Skeletal muscle cell (primary cell): ENCODE data around the gene RNF150.
"Not testable (repeated sequence)": the region's sequence is repeated elsewhere in the genome, so short reads cannot be mapped to it uniquely, and the experiment has no call there.

Source experiments
- DNase-seq: peaks from one replicate; pipeline ENCODE4 v3.0.0-alpha.2; 2010; ENCODE audit warnings: low read depth
- H3K4me3 ChIP-seq: 2 replicates; pipeline ENCODE4 v1.5.1; 2011; ENCODE audit warnings: low read depth, mild to moderate bottlenecking, control low read depth, low read length, moderate library complexity

RNF150 gene

DNA sequence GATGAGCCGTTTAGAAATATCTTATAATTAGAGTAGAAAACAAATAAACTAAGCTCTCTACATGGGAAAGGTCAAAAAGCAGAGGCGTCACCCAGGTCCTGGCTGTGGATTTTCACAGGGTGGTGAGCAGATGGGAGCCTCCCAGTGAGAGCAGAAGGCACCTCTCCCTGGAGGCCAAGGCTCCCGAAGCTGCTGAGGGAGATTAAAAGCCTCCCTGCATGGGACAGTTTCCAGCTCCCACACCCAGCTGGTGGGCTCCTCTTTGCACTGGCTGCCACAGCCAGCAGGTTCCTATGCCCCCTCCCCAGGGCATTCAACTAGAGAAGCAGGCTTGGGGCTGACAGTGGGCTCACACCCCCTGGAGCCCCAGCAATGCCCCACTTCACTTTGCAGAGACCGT, 321.8 kb downstream of the RNF150 start:
- H3K4me3 ChIP-seq = no peak overlapping the region
- DNase-seq = no peak

DNA sequence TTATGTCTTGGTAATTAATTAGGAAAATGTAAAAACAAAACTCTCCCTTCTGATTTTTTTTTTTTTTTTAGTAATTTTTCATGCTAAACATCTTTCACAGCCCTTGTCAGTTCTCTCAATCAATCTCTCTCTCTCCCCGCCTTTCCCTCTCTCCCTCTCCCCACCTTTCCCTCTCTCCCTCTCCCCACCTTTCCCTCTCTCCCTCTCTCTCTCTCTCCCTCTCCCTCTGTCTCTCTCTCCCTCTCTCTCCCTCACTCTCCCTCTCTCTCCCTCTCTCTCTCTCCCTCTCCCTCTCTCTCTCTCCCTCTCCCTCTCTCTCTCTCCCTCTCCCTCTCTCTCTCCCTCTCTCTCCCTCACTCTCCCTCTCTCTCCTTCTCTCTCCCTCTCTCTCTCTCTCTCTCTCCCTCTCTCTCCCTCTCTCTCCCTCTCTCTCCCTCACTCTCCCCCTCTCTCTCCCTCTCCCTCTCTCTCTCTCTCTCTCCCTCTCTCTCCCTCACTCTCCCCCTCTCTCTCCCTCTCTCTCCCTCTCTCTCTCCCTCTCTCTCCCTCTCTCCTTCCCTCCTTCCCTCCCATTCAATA, 322.6 kb downstream of the RNF150 start:
- H3K4me3 ChIP-seq, DNase-seq: not testable (repeated sequence)
